NCI-H446 treated with DMSO at 0.1 percent for 48 hours (cell line): ENCODE measurements around the gene EML5.

Experiments used
- DNase-seq: peaks from one replicate; lab custom pipeline; 2025; lab: John Stamatoyannopoulos, UW

EML5 gene

GRCh38 chr14:88614218-88614907 lies 178.4 kb downstream of the EML5 start:
- no peak for DNase-seq

- DNase-seq, result no peak
Observed at GRCh38 chr14:88613552-88614010, 179.2 kb downstream of the EML5 start.

GRCh38 chr14:88612981-88613380 lies 179.8 kb downstream of the EML5 start:
- DNase-seq, result no peak

GRCh38 chr14:88611878-88612277 lies 180.9 kb downstream of the EML5 start:
- DNase-seq, result no peak

- DNase-seq, result no peak
Observed at GRCh38 chr14:88607829-88608228, 184.9 kb downstream of the EML5 start.

GRCh38 chr14:88605594-88605993 lies 187.2 kb downstream of the EML5 start:
- DNase-seq, result no peak

GRCh38 chr14:88604212-88604611 lies 188.5 kb downstream of the EML5 start:
- DNase-seq, result no peak

GRCh38 chr14:88599761-88600439 lies 192.9 kb downstream of the EML5 start:
- no peak for DNase-seq

GRCh38 chr14:88599326-88599725 lies 193.4 kb downstream of the EML5 start:
- no peak for DNase-seq

- DNase-seq, result no peak
Observed at GRCh38 chr14:88598097-88598675, 194.6 kb downstream of the EML5 start.

GRCh38 chr14:88597601-88598000 lies 195.2 kb downstream of the EML5 start:
- no peak for DNase-seq

- no peak for DNase-seq
Observed at GRCh38 chr14:88597038-88597437, 195.7 kb downstream of the EML5 start.

GRCh38 chr14:88592031-88592430 lies 200.7 kb downstream of the EML5 start:
- no peak for DNase-seq

- no peak for DNase-seq
Observed at GRCh38 chr14:88590173-88590572, 202.6 kb downstream of the EML5 start.

GRCh38 chr14:88588081-88588480 lies 204.7 kb downstream of the EML5 start:
- no peak for DNase-seq

- DNase-seq, result no peak
Observed at GRCh38 chr14:88584451-88584850, 208.3 kb downstream of the EML5 start.

- no peak for DNase-seq
Observed at GRCh38 chr14:88576222-88576621, 216.5 kb downstream of the EML5 start.

GRCh38 chr14:88572117-88572516 lies 220.6 kb downstream of the EML5 start:
- DNase-seq, result no peak

- DNase-seq, result no peak
Observed at GRCh38 chr14:88568196-88568595, 224.6 kb downstream of the EML5 start.

- DNase-seq, result no peak
Observed at GRCh38 chr14:88565427-88565826, 227.3 kb downstream of the EML5 start.

GRCh38 chr14:88563845-88564244 lies 228.9 kb downstream of the EML5 start:
- no peak for DNase-seq

GRCh38 chr14:88562831-88563686 lies 229.7 kb downstream of the EML5 start, which contains the start of gene ZC3H14:
TSS of gene ZC3H14 (plus strand) at chr14:88563037. CDS start at chr14:88563134, 97 bp downstream.
- peak; percentile 80 for DNase-seq
